Fibroblast of villous mesenchyme (primary cell): ENCODE data around the gene OR51F2. TPM values are rescaled to one million over a fixed set of nuclear protein-coding genes. Genes with fewer than 3 reads are reported as not detected.
"Not testable (repeated sequence)": the region's sequence is repeated elsewhere in the genome, so short reads cannot be mapped to it uniquely, and the experiment has no call there.

Source experiments
- DNase-seq: peaks from one replicate; pipeline ENCODE4 v3.0.0-alpha.2; 2010; ENCODE audit warnings: low read depth
- H3K4me3 ChIP-seq: 2 replicates; pipeline ENCODE4 v1.5.1; 2011; ENCODE audit warnings: low read depth, mild to moderate bottlenecking, low read length
- CTCF ChIP-seq: IDR thresholded peaks from 2 replicates; pipeline ENCODE4 v1.5.1; 2012; ENCODE audit warnings: low read depth, mild to moderate bottlenecking, low read length; ENCODE audit not compliant: insufficient read depth
- total RNA-seq: library from RNA; depleted of rRNA; stranded (reverse); fragments of >200 nt; gene quantifications from 2 replicates; pipeline ENCODE4 v1.2.3, GENCODE V29; 2012

OR51F2 gene
- total RNA-seq, 1 donor = not detected

GRCh38 chr11:4848908-4849532 is 27.9 kb downstream of the OR51F2 start, which contains the start of gene OR51S1:
Gene OR51S1, minus strand, starts transcription at chr11:4849208. Its CDS starts 0 bp downstream, at chr11:4849208.
- no peak for TF ChIP-seq CTCF
- DNase-seq = no peak
- no peak within 1 kb of the TSS for H3K4me3 ChIP-seq

- TF ChIP-seq CTCF = no peak
- no peak overlapping the region for H3K4me3 ChIP-seq
- DNase-seq = peak; percentile 5
These were observed 29.9 kb downstream of the OR51F2 start for GRCh38 chr11:4851033-4851432.

- H3K4me3 ChIP-seq, DNase-seq: not testable (repeated sequence)
These were observed 33.2 kb downstream of the OR51F2 start for GRCh38 chr11:4854286-4854685.

- no peak overlapping the region for H3K4me3 ChIP-seq
- no peak for TF ChIP-seq CTCF
- DNase-seq = no peak
These were observed 41.5 kb downstream of the OR51F2 start for GRCh38 chr11:4862447-4863236.

- H3K4me3 ChIP-seq = no peak overlapping the region
- no peak for DNase-seq
- TF ChIP-seq CTCF = no peak
These were observed 42.8 kb downstream of the OR51F2 start for GRCh38 chr11:4863876-4864275.

GRCh38 chr11:4865855-4866254 is 44.7 kb downstream of the OR51F2 start:
- no peak for DNase-seq
- no peak for TF ChIP-seq CTCF
- no peak overlapping the region for H3K4me3 ChIP-seq

Other genes starting within 250 kb of the OR51F2 start
- not detected in 2 replicates for gene OR52I2, start 239.6 kb upstream of the OR51F2 start, total RNA-seq
- gene OR52I1, start 227.3 kb upstream of the OR51F2 start, total RNA-seq = under 0.01 TPM in 1 of 2 replicates, not detected in the other
- 9.3 and 12.1 TPM in 2 replicates for gene TRIM68, start 213.1 kb upstream of the OR51F2 start, total RNA-seq
- not detected in 2 replicates for gene OR51D1, start 183.8 kb upstream of the OR51F2 start, total RNA-seq
- not detected in 2 replicates for gene OR51E1, start 177.3 kb upstream of the OR51F2 start, total RNA-seq
- gene OR51E2, start 123.5 kb upstream of the OR51F2 start, total RNA-seq = 0.43 and 1.9 TPM in 2 replicates
- gene MMP26, start 116.5 kb upstream of the OR51F2 start, total RNA-seq = not detected in 2 replicates
- not detected in 2 replicates for gene OR51F1, start 51.4 kb upstream of the OR51F2 start, total RNA-seq
- gene OR52R1, start 16.9 kb upstream of the OR51F2 start, total RNA-seq = not detected in 2 replicates
- gene OR51S1, start 27.9 kb downstream of the OR51F2 start, total RNA-seq = not detected in 2 replicates
- not detected in 2 replicates for gene OR51T1, start 60.6 kb downstream of the OR51F2 start, total RNA-seq
- gene OR51A7, start 82.5 kb downstream of the OR51F2 start, total RNA-seq = not detected in 2 replicates
- gene OR51G2, start 98.0 kb downstream of the OR51F2 start, total RNA-seq = not detected in 2 replicates
- gene OR51G1, start 103.0 kb downstream of the OR51F2 start, total RNA-seq = not detected in 2 replicates
- gene OR51A4, start 126.3 kb downstream of the OR51F2 start, total RNA-seq = not detected in 2 replicates
- gene OR51A2, start 134.4 kb downstream of the OR51F2 start, total RNA-seq = not detected in 2 replicates
- gene OR51L1, start 173.5 kb downstream of the OR51F2 start, total RNA-seq = not detected in 2 replicates
- gene OR52J3, start 225.2 kb downstream of the OR51F2 start, total RNA-seq = not detected in 2 replicates
- gene OR52E2, start 238.3 kb downstream of the OR51F2 start, total RNA-seq = not detected in 2 replicates
- not detected in 2 replicates for gene OR52E1, start 248.3 kb downstream of the OR51F2 start, total RNA-seq